ENCODE measurements around the gene PLXNB2.

Gene PLXNB2

GRCh38 chr22:50249341-50250248, 57.9 kb downstream of the PLXNB2 start:
- DNase-seq: no peak

GRCh38 chr22:50248196-50249081, 59.0 kb downstream of the PLXNB2 start:
- DNase-seq: no peak

- peak; percentile 57 for DNase-seq
Observed at GRCh38 chr22:50247748-50248147, 59.7 kb downstream of the PLXNB2 start.

- no peak for DNase-seq
Observed at GRCh38 chr22:50246242-50247175, 60.9 kb downstream of the PLXNB2 start.

- no peak for DNase-seq
Observed at GRCh38 chr22:50245214-50246072, 62.0 kb downstream of the PLXNB2 start.

- peak; percentile 90 for DNase-seq
Observed at GRCh38 chr22:50244420-50245213, 62.8 kb downstream of the PLXNB2 start, which contains the start of gene TUBGCP6. TSS of gene TUBGCP6 (minus strand) at chr22:50245023. CDS start at chr22:50244459, 564 bp downstream.

- DNase-seq: no peak
Observed at GRCh38 chr22:50243685-50244419, 63.6 kb downstream of the PLXNB2 start.

GRCh38 chr22:50242406-50242949, 65.0 kb downstream of the PLXNB2 start:
- no peak for DNase-seq

GRCh38 chr22:50238755-50239154, 68.7 kb downstream of the PLXNB2 start:
- DNase-seq: no peak

- DNase-seq: no peak
Observed at GRCh38 chr22:50236731-50237409, 70.6 kb downstream of the PLXNB2 start.

- no peak for DNase-seq
Observed at GRCh38 chr22:50233223-50233622, 74.2 kb downstream of the PLXNB2 start.

GRCh38 chr22:50232481-50233151, 74.8 kb downstream of the PLXNB2 start:
- DNase-seq: no peak

- DNase-seq: no peak
Observed at GRCh38 chr22:50229370-50229769, 78.1 kb downstream of the PLXNB2 start.

GRCh38 chr22:50228366-50228765, 79.1 kb downstream of the PLXNB2 start:
- DNase-seq: no peak

GRCh38 chr22:50227579-50228215, 79.7 kb downstream of the PLXNB2 start:
- no peak for DNase-seq

- no peak for DNase-seq
Observed at GRCh38 chr22:50226875-50227165, 80.6 kb downstream of the PLXNB2 start.

- no peak for DNase-seq
Observed at GRCh38 chr22:50226063-50226874, 81.2 kb downstream of the PLXNB2 start.
